Lower leg skin (tissue), 4 donors: ENCODE measurements around the gene EED. TPM values are rescaled to one million over a fixed set of nuclear protein-coding genes. Genes with fewer than 3 reads are reported as not detected.

ENCODE experiments used
- DNase-seq, 2 donors: peaks; one replicate each; pipeline ENCODE4 v3.0.0-alpha.2; 2019; ENCODE audit warnings: low spot score in 2 of 2
- H3K4me3 ChIP-seq: fragments of 200-600 bp; sonication (generic); 2 replicates; pipeline ENCODE4 v1.5.1; 2017; ENCODE audit warnings: mild to moderate bottlenecking, low read depth; ENCODE audit not compliant: poor library complexity, severe bottlenecking
- POLR2A ChIP-seq, 2 donors: fragments of 450-650 bp; IDR thresholded peaks; one replicate each; pipeline ENCODE4 v1.6.1; 2016 to 2017; ENCODE audit warnings: antibody characterized with exemption in 2 of 2, mild to moderate bottlenecking in 1 of 2, moderate library complexity in 1 of 2
- WGBS, 2 donors: methylation state at CpG; one replicate each; pipeline ENCODE4 v1.1.5; 2018; 5-methylcytosine and 5-hydroxymethylcytosine counted together
- intact Hi-C: fragments of 100-400 bp; cut with DNase I; formaldehyde crosslinking; loops from one replicate; pipeline ENCODE4 v1.15.0; 2023; ENCODE audit warnings: low total_unique reads
- total RNA-seq, 4 donors: library from RNA; depleted of rRNA; stranded (reverse); fragments of >200 nt; gene quantifications; one replicate each; pipeline ENCODE4 v1.1.0, GENCODE V29; 2016
- TF ChIP-seq, protein P1 (sequence below), 3 donors: fragments of 450-650 bp; IDR thresholded peaks; one replicate each; pipeline ENCODE4 v1.5.1; 2016; ENCODE audit warnings: antibody characterized with exemption in 3 of 3, mild to moderate bottlenecking in 3 of 3, moderate library complexity in 2 of 3

Gene EED
- total RNA-seq, 4 donors from 2014 or later, result 13.7 to 18.8 (median 16.2) TPM

DNA sequence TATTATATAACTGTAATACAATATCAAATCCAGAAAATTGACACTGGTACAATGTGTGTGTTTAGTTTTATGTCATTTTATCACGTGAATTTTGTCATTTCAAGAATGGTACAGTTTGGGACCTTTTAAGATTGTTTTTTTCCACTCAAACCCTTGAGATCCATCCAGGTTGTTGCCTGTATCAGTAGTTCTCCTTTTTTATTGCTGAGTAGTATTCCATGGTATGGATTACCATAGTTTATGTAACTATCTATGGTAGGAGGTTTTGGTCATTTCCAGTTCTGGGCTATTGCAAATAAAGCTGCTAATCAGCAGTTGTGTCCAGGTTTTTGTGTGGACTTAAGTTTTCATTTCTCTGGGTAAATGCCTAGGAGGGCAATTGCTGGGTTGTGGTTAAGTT lies 25.1 kb downstream of the EED start:
- WGBS, 2 donors, result 93 to 94% methylated on average over 1 of the region's 1 CpG
- H3K4me3 ChIP-seq, result no peak overlapping the region
- TF ChIP-seq, protein P1, sequence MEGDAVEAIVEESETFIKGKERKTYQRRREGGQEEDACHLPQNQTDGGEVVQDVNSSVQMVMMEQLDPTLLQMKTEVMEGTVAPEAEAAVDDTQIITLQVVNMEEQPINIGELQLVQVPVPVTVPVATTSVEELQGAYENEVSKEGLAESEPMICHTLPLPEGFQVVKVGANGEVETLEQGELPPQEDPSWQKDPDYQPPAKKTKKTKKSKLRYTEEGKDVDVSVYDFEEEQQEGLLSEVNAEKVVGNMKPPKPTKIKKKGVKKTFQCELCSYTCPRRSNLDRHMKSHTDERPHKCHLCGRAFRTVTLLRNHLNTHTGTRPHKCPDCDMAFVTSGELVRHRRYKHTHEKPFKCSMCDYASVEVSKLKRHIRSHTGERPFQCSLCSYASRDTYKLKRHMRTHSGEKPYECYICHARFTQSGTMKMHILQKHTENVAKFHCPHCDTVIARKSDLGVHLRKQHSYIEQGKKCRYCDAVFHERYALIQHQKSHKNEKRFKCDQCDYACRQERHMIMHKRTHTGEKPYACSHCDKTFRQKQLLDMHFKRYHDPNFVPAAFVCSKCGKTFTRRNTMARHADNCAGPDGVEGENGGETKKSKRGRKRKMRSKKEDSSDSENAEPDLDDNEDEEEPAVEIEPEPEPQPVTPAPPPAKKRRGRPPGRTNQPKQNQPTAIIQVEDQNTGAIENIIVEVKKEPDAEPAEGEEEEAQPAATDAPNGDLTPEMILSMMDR (IDR thresholded peaks at IDR 0.05), result no peak
- no peak for TF ChIP-seq POLR2A (IDR thresholded peaks at IDR 0.05)
- intact Hi-C loops, result no loop called here
- DNase-seq, result no peak

DNA sequence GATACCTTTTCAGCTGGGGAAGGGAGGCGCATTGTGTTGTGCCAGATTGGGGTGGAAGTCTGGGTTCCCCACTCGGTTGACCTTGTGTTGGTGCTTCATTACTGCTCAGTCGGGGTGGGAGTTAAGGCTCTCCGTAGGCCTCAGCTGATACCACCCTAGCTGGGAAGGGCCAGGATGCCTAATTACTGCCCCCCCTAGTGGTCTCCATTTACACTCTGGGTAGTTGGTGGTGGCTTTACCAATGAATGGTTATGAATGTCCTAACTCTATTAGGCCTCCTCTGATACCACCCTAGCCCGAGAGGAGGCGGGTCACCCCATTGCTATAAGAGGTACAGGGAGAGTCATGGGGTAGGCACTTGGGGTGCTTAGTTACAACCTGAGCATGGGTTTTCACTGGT lies 29.9 kb downstream of the EED start:
- WGBS, 2 donors, result 88 to 95% methylated on average over 6 of the region's 6 CpGs
- DNase-seq, result no peak
- TF ChIP-seq POLR2A (IDR thresholded peaks at IDR 0.05), result no peak
- TF ChIP-seq, protein P1 (IDR thresholded peaks at IDR 0.05), result no peak
- intact Hi-C loops, result no loop called here
- no peak overlapping the region for H3K4me3 ChIP-seq

DNA sequence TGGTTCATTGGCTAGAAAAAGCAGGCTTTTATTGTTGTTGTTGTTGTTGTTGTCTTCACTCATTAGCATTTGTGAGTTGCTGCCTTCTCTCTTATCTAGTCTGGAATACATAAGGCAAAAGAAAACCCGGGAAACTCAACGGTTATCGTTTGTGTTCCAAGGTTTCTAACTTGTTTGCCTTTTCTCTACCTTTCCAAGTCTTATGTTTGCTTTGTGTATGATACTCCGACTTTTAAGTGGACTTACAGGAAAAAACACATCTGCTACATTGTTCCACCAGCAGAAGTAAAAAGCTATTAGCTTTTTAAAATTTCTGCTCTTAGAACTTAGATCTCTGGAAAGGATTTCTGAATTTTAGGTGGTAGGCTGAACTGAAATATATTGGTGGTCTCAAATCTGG lies 30.4 kb downstream of the EED start:
- TF ChIP-seq, protein P1 (IDR thresholded peaks at IDR 0.05), result no peak
- no peak for TF ChIP-seq POLR2A (IDR thresholded peaks at IDR 0.05)
- no peak overlapping the region for H3K4me3 ChIP-seq
- no peak for DNase-seq
- WGBS, 2 donors, result 94 to 95% methylated on average over 4 of the region's 4 CpGs
- intact Hi-C loops, result no loop called here

DNA sequence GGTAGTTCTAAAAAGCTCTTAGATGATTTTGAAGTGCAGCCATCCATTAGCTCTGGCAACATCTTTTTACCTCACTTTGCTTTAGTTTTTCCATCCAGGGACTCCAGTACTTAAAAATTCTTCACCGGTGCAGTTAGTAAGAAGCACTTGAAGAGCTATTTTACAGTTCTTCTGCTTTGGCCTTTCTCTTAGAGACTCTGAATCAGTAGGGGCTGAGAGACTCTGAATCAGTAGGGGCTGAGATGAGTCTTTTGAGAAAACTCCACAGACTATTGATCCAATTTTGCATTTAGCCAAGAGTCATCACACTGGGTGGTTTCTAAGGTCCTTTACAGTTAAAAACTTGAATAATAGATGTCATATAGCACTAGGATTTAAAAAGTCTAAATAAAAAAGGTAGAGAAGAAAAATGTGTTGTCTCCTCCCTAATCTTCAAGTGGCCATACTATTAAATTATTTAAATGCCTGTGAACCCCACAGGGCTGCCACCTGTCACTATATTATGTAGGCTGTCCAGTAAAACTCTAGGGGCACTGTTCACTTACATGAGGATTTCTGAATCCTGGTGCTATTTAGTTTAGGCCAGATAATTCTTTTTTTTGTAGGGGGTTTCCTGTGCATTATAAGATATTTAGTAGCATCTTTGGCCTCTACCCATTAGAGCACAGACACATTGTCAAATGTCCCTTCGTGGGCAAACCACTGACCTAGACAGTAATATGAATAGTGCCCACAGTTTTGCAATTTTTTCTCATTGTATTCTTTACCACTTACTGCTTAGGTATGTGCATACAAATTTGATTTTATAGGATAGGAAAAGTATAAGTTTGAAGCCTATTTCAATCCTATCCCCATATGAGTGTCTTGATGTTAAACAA lies 31.2 kb downstream of the EED start:
- DNase-seq, result no peak
- no peak for TF ChIP-seq POLR2A (IDR thresholded peaks at IDR 0.05)
- TF ChIP-seq, protein P1 (IDR thresholded peaks at IDR 0.05), result no peak
- WGBS, 2 donors, result 94 to 95% methylated on average over 2 of the region's 2 CpGs
- intact Hi-C loops, result no loop called here
- no peak overlapping the region for H3K4me3 ChIP-seq

DNA sequence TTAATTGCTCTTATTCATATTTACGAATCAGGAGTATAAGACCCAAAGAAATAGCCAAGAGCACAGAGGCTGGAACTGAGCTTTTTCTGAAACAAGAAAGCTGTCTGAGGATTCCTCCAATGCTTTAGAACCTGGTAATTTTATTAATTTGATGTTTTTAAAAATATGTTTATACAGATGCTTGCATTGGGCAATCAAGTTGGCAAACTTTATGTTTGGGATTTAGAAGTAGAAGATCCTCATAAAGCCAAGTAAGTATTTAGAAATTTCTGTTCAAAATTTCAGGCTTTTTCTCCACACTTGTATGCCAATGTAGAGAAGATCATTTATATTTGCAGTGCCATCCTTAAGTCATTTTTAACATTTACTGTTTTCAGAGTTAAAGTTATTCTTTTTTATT lies 33.2 kb downstream of the EED start:
- no peak overlapping the region for H3K4me3 ChIP-seq
- 84 to 92% methylated on average over 1 of the region's 1 CpG for WGBS, 2 donors
- intact Hi-C loops, result no loop called here
- DNase-seq, result no peak
- no peak for TF ChIP-seq POLR2A (IDR thresholded peaks at IDR 0.05)
- TF ChIP-seq, protein P1 (IDR thresholded peaks at IDR 0.05), result no peak
